GM19240 (cell line): Measurements from ENCODE around the gene ZNF107.
"Not testable (repeated sequence)": the region's sequence is repeated elsewhere in the genome, so short reads cannot be mapped to it uniquely, and the experiment has no call there.

Experiments used
- DNase-seq: peaks from one replicate; pipeline ENCODE4 v3.0.0; 2011; ENCODE audit warnings: low spot score; ENCODE audit not compliant: insufficient read length

ZNF107 gene

DNA sequence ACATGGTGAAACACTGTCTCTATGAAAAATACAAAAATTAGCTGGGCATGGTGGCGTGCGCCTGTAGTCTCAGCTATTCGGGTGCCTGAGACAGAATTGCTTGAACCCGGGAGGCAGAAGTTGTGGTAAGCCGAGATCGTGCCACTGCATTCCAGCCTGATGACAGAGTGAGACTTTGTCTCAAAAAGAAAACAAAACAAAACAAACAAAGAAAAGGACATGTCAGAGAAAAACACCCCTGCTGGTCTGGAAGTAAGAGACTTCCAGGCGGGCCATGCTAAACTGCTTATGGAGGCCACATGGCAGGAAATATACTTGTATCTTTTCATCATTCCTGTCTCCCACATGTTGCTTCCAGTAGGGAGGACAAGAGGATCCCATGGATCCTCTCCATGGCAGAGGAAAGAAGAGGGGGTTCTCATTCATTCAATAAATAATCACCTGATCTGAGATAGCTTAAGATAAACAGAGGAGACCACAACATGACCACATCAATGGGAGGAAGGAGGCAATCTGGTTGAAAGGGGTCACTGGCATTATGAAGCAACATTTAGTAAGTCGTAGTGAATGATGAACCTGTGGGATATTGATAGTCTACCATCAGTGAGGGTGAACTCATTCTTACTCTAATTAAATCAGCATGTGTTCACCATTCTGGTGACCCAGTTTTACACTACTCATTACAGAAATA, 67.8 kb downstream of the ZNF107 start:
- DNase-seq, result no peak

DNA sequence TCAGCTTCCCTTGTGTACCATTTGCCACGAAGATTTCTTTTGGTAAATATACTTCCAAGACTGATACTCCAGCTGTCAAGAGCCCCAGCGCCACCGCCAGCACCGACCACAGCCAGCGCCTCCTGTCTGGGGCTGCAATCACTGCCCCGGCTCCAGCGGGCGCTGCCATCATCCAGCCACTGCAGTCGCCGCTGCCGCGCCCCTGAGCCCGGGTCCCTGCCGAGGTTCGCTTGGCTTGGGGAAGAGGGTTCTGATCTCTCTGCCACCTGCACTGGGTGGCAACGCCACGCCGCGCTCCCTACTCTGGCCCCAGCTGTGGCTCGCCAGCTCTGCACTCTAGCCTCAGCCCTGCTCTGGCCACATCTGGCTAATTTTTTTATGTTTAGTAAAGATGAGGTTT, 70.6 kb downstream of the ZNF107 start:
- no peak for DNase-seq

DNA sequence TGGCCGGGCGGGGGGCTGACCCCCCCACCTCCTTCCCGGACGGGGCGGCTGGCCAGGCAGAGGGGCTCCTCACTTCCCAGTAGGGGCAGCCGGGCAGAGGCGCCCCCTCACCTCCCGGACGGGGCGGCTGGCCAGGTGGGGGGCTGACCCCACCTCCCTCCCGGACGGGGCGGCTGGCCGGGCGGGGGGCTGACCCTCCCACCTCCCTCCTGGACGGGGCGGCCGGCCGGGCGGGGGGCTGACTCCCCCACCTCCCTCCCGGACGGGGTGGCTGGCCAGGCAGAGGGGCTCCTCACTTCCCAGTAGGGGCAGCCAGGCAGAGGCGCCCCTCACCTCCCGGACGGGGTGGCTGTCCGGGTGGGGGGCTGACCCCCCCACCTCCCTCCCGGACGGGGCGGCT, 72.5 kb downstream of the ZNF107 start:
- not testable (repeated sequence) for DNase-seq

DNA sequence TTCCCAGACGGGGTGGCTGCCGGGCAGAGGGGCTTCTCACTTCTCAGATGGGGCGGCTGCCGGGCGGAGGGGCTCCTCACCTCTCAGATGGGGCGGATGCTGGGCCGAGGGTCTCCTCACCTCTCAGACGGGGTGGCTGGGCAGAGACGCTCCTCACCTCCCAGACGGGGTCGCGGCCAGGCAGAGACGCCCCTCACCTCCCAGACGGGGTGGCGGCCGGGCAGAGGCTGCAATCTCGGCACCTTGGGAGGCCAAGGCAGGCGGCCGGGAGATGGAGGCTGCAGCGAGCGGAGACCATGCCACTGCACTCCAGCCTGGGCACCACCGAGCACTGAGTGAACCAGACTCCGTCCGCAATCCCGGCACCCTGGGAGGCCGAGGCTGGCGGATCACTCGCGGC, 73.0 kb downstream of the ZNF107 start:
- DNase-seq, result not testable (repeated sequence)

DNA sequence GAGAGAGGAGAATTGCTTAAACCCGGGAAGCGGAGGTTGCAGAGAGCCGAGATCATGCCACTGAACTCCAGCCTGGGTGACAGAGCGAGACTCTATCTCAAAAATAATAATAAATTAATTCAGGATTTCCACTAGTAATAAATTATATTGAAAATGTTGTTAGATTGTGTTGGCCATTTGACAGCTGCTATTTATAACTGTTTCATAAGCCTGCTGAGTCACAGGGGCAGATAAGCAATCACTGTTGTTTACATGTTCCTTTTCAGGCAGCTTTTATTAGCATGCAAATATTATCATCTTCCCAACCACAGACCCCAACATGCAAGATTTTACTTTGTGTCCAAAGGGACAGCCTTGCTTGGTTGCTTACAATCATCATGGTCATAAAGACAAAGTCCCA, 78.7 kb downstream of the ZNF107 start:
- no peak for DNase-seq

DNA sequence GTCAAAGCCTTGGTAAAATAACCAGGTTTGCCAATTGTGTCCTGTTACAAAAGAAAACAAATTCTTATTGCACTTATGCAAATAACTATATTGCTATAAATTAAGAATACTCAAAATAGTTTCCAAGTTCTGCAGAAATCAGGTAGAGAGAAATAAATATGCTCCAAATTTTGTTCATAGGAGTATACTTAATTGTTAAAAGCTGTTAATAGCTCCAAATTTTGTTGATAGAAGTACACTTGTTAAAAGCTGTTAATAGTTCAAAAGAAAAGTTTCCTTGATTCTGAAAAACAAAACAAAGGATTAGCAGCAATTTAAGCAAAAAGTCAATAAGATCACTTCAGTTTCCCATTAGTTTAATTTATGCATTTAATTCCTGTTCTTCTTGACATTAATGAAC, 81.9 kb downstream of the ZNF107 start:
- DNase-seq, result no peak

DNA sequence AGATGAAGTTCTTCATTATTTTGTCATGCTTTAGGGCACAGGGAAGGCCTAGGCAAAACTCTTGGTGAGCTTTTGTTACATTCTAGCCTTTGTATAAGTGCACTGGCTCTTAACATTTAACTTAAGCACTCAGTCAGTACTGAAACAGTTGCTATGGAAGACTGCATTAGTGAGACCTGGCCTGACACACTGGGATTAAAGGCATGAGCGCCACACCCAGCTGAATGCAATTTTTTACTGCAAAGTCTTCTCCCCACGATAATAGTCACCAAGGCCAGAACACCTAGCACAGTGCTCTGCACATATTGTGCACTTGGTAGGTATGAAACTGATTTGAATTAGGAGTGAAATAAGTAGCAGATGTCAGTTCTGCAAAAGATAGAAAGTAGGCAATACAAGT, 87.1 kb downstream of the ZNF107 start:
- no peak for DNase-seq

DNA sequence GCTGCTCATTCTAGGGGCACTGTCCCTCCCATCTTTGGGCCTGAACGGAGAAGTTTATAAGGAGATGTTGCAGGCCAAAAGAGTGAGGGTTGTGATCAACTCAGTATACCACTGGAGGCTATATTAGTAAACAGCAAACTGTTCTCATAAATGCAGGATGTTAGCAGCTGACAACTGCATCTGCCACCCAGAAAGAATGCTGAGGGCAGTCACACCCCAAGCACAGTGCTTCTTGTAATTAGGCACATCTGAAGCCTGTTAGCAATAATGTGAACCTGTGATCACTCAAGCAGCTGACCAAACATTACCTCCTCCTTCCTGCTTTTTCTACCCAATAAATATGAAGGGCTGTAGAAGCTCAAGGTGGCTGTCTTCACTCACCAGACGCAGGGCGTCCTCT, 89.9 kb downstream of the ZNF107 start:
- DNase-seq, result no peak

DNA sequence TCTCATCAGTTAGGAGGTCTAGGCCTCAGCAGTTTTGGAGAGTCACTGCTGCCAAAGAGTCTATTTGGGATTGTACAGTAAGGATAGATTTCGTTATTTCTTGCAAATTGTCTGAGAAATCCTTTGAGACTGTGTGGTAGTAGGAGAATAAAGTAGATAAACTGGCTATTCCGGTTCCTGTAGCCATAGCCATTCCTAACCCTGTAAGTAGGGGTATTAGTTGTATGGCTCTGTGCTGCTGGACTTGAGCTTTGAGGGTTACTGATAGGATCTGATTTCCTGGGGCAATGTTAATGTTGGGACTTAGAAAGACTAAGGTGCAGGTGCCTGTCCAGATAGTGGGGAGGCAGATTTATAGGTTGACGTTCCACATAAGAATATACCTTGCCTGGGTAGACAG, 92.2 kb downstream of the ZNF107 start:
- DNase-seq, result no peak
